ENCODE results near the gene RALGDS. TPM values are rescaled to one million over a fixed set of nuclear protein-coding genes. Genes with fewer than 3 reads are reported as not detected.
A peak's percentile ranks its signal among the peaks of the same experiment; 100 is the strongest.

RALGDS gene
- total and polyA plus RNA-seq, 2 of the 4 experiments (the other 2 are of a cell fraction), result 13.1 to 36.9 TPM

GRCh38 chr9:133099726-133100505 lies 21.1 kb downstream of the RALGDS start:
- H3K36me3 ChIP-seq (ENCODE audit: control insufficient read depth, insufficient read depth, low read length), result peaks cover 52% of the 10 kb centered on the region
- no peak overlapping the region for H2AFZ ChIP-seq (replicated peaks; ENCODE audit: low read length, poor library complexity)
- ChIA-PET POLR2A (ENCODE audit: unreplicated experiment) (no interaction called here), CTCF (interaction anchor here (0.9 to 1.4 kb wide), 2 partner anchors 44 to 48 kb away, joined by 3 to 4 read pairs; no protein-coding TSS in a partner anchor)
- no peak overlapping the region for H3K23ac ChIP-seq (ENCODE audit: low read depth, low read length)
- no peak overlapping the region for H3K18ac ChIP-seq (ENCODE audit: low read depth, low read length)
- DNase-seq (no peak), ATAC-seq (ENCODE audit: low read depth) (no peak)
- no peak for TF ChIP-seq RFX5 (IDR thresholded peaks at IDR 0.05; ENCODE audit: low read depth, low read length)
- no peak for TF ChIP-seq RCOR1 (IDR thresholded peaks at IDR 0.05; ENCODE audit: insufficient replicate concordance, low read length)
- TF ChIP-seq CHD1 (IDR thresholded peaks at IDR 0.05; ENCODE audit: low read depth, low read length), result no peak
- no peak for TF ChIP-seq CTCF (conservative IDR thresholded peaks at IDR 0.05; ENCODE audit: low read depth, low read length)
- no peak for TF ChIP-seq USF2 (IDR thresholded peaks at IDR 0.05; ENCODE audit: low read depth, low read length)
- TF ChIP-seq NFE2L2 (IDR thresholded peaks at IDR 0.05; ENCODE audit: low read depth, low read length), result no peak
- no peak for TF ChIP-seq ELK1 (IDR thresholded peaks at IDR 0.05; ENCODE audit: borderline replicate concordance, low read depth, low read length)
- TF ChIP-seq MAFK (IDR thresholded peaks at IDR 0.05; ENCODE audit: low read depth, low read length), result no peak
- TF ChIP-seq FOS (IDR thresholded peaks at IDR 0.05; ENCODE audit: low read depth, low read length), result no peak
- TF ChIP-seq SMC3 (IDR thresholded peaks at IDR 0.05; ENCODE audit: low read depth, low read length), result no peak
- no peak for TF ChIP-seq MAZ (IDR thresholded peaks at IDR 0.05; ENCODE audit: borderline replicate concordance, low read depth, low read length)
- no peak for TF ChIP-seq CEBPB (IDR thresholded peaks at IDR 0.05; ENCODE audit: low read depth, low read length)
- H3K9me3 ChIP-seq (ENCODE audit: control insufficient read depth, insufficient read depth, low read length), result peaks cover 5% of the 10 kb centered on the region; the same call in 1 of the 2 replicates
- intact Hi-C loops (cut with micrococcal nuclease), result no loop called here
- H2BK20ac ChIP-seq (ENCODE audit: low read depth, low read length), result no peak overlapping the region
- in situ Hi-C loops (cut with MboI; ENCODE audit: low sequenced_read_pairs), result no loop called here
- no TSS peak for BruUV-seq (replicated peaks)
- H3K27ac ChIP-seq (ENCODE audit: insufficient read depth, low read length), result no peak overlapping the region
- dilution Hi-C loops (cut with HindIII; ENCODE audit: low sequenced_read_pairs, unreplicated experiment), result no loop called here
- no peak overlapping the region for H2BK15ac ChIP-seq (ENCODE audit: low read depth, low read length)
- no peak overlapping the region for H3K9ac ChIP-seq (ENCODE audit: low read depth, low read length)
- no peak overlapping the region for H4K91ac ChIP-seq (ENCODE audit: insufficient read depth, low read depth, low read length)
- H3K4me3 ChIP-seq (ENCODE audit: insufficient read depth, low read depth, low read length), result no peak overlapping the region
- peaks cover 7% of the 10 kb centered on the region; the same call in 1 of the 2 replicates for H4K20me1 ChIP-seq (ENCODE audit: insufficient read depth, low read length)
- no peak overlapping the region for H2BK120ac ChIP-seq (ENCODE audit: low read depth, low read length)
- H4K5ac ChIP-seq (ENCODE audit: low read depth, low read length), result no peak overlapping the region
- H4K8ac ChIP-seq (ENCODE audit: low read depth in 2 of 2, low read length in 2 of 2), result no peak overlapping the region
- peak overlapping the region; percentile 70 for H2AK9ac ChIP-seq (replicated peaks; ENCODE audit: low read depth, low read length, poor library complexity)
- no peak overlapping the region for H3K56ac ChIP-seq (ENCODE audit: extremely low read depth, insufficient read depth, low read length)
- no peak overlapping the region for H3K4ac ChIP-seq (ENCODE audit: low read depth, low read length)
- H3K79me1 ChIP-seq (ENCODE audit: low read depth in 1 of 2, low read length in 2 of 2), result no peaks in the 10 kb centered on the region; a peak in 1 of 4 replicates
- no peaks in the 10 kb centered on the region for H3K9me1 ChIP-seq (ENCODE audit: insufficient read depth, low read length)
- no peaks in the 10 kb centered on the region for H3K27me3 ChIP-seq (ENCODE audit: control insufficient read depth, insufficient read depth, low read length)
- H3K14ac ChIP-seq (replicated peaks; ENCODE audit: low read depth, low read length), result no peak overlapping the region
- H3K4me1 ChIP-seq (ENCODE audit: control insufficient read depth, insufficient read depth, low read length), result no peaks in the 10 kb centered on the region
- H3K4me2 ChIP-seq (ENCODE audit: low read depth, low read length), result no peak overlapping the region
- WGBS, 2 experiments (ENCODE audit: extremely low coverage in 2 of 2, insufficient read length in 1 of 2), result 96% methylated on average over 3 of the region's 12 CpGs; no CpG with 5 or more reads in 1 of the 2 experiments
- H2BK5ac ChIP-seq (ENCODE audit: low read depth, low read length, poor library complexity, severe bottlenecking), result no peak overlapping the region
- no peak overlapping the region for H2AK5ac ChIP-seq (ENCODE audit: low read depth, low read length)

All from IMR-90 (cell line).